Stimulated activated CD4-positive, alpha-beta T cell treated with anti-CD3 and anti-CD28 coated beads, TNF-alpha, amount 100 ng/mL, for 24 hours (primary cell): ENCODE measurements around the gene RCOR2.

Experiments
- DNase-seq, 3 experiments: peaks; one replicate each; pipeline ENCODE4 v3.0.0-alpha.2; 2020; ENCODE audit warnings: low read depth in 3 of 3

The RCOR2 gene

GRCh38 chr11:63907808-63908530 lies 9.0 kb downstream of the RCOR2 start:
- no peak for DNase-seq

DNA sequence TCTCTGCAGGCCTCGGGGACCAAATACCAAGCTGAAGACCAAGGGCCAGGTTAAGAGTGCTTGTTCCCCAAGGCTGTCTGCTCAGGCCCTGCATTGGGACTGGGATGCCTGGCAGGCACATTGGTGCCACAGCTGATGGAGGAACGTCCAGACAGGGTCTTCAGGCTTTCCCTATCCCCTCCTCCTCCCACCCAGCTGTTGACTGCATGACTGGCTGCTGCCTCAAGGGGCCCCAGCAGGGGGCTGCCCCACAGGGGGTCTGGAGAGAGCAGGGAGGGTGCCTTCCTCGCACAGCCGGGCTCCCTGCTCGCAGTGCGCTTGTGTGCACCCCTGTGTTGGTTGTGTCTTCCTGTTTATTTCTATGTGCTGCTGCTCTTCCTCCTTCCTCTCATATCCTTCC lies 9.9 kb downstream of the RCOR2 start:
- no peak for DNase-seq

DNA sequence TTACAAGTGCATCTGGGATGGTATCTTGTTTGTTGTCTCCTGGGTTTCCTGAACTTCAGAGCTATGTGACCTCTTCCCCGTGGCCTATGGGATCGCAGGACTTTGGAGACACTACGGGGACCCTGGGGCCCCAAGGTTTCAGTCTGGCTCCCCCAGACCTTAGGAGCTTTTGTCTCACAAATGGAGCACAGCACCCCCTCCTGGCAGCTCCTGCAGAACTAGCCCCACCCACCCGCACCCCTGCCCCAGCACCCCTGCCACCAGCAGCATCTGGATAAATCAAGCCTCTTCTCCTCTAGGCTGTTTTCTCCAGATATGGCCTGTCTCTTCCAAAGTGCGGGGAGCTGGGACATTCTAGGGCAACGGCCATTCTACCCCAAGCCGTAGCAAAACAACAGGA lies 10.4 kb downstream of the RCOR2 start:
- DNase-seq, result peak in 1 of 3 experiments; percentile 40

DNA sequence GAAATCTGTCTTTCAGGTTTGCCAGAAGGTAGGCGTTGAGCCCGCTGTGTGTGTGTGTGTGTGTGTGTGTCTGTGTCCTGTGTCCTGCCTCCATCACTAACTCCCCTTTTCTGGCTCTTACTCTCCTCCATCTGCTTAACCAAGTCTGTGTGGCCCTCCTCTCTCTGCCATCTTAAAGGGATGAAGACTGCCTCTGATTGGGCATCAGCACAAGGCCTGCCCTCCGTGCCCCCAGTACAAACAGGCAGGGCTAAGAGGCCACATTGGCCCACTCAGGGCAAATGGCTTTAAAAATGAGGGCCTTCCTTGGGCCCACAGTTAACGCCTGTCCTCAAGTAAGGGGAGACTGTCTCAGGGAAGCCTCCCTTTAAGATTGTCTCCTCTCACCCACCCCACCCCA lies 10.9 kb downstream of the RCOR2 start:
- DNase-seq, result no peak

DNA sequence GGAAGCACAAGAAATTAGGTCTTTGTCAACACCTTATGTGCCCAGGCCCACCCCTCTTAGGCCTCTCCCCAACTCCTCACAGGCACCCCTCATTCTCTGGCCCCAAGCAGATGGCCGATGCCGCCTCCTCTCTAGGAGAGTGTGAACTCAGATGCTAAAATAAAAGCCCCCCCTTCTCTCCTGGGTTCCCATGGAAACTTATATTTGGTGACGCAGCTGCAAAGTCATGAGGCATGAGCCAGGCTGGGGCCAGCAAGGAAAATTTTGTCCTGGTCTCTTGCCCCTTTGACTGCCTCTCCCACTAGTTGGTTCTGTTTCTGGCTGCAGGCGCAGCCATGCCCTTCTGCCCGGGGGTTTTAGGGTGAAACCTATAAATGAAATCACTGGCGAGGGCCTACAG lies 11.8 kb downstream of the RCOR2 start:
- DNase-seq, result no peak

GRCh38 chr11:63904743-63905142 lies 12.2 kb downstream of the RCOR2 start:
- no peak for DNase-seq

DNA sequence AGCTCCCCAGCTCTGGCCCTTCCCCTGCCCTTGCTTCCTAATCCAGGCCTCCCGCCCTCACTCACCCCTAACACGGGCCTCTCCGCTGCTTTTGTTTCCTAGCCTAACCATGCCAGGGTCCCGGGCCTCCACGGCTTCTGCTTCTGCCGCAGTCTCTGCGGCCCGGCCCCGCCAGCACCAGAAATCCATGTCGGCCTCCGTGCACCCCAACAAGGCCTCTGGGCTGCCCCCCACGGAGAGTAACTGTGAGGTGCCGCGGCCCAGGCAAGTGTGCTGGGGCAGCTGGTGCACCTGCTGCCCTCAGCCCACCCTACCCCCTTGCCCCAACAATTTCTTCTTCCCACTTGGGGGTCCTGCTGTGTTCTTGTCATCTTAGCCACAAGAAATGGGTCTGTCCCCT lies 13.1 kb downstream of the RCOR2 start:
- DNase-seq, result no peak

GRCh38 chr11:63901660-63902059 lies 15.3 kb downstream of the RCOR2 start:
- DNase-seq, result no peak

DNA sequence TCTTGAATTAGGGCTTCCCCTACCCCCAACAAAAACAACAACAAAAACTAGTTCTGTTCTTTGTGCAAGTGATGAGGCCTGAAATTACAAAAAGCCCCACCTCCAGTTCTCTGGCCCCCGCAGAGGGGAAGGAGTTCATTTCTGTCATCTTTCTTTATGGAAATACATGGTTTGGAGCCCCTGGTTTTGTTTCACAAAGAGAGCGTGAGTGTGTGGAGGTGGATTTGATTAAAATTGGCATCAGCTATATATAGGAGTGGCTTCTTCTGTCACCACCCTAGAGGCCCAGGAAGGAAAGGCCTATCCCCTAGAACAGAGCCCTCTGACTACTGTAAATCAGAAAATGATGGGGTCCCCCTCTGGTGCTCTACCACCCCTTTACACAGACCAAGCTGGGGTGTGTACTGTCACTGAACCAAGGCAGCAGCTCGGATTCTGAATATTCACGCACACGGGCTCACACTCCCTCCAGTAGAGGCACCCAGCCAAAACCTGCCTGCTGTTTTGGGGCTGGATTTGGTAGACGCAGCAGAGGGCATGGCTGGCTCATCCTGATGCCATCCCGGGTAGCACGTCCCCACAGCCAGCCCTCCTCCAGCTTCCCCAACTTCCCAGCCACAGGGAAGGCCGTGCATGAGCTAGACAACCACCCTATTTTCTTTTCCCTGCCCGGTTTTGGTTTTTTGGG lies 19.4 kb downstream of the RCOR2 start:
- DNase-seq, result no peak

- no peak for DNase-seq
Observed at GRCh38 chr11:63896071-63896470, 20.9 kb downstream of the RCOR2 start.

GRCh38 chr11:63893355-63893754 lies 23.6 kb downstream of the RCOR2 start:
- no peak for DNase-seq

DNA sequence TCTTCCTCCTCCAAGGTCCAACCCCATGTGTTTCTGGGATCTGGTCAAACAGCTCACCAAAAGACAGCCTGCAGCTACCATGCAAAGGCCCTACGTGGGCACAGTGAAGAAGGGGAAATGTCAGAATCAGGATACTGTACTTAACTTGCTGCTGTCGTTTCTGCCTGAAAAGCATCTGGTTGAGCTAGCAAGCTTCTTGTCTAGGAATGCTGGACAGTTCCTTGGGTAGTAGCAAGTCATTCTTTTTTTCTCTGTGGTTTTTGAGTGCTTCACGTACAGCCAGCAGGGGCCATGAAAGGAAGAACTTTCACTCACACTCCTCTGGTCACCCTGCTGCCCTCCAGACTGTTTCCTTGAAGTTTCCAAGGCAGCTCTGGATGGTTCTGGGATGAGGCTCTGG lies 24.7 kb downstream of the RCOR2 start:
- no peak for DNase-seq

GRCh38 chr11:63890368-63890767 lies 26.6 kb downstream of the RCOR2 start:
- DNase-seq, result no peak

DNA sequence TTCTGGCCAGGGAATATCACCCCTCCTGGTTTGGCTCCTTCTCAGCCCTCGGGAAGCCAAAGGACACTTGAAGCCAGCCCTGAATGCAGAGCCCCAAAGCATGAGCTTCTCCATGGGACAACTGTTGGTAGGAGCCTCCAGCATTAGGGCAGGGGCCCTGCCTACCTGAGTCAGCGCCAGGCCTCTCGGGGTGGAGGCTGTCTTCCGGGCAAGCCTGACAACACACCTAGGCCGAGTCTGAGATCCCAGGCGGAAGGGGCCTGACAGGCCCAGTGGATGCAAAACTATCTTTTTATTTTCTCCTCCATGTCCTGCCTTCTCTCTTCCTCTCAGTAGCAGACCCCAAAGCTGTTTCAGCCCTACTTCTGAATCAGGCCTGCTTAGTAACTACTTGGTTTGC lies 27.6 kb downstream of the RCOR2 start:
- no peak for DNase-seq

GRCh38 chr11:63888170-63889086 lies 28.5 kb downstream of the RCOR2 start:
- DNase-seq, result peak; percentile 30 to 60 (median 33)

- DNase-seq, result no peak
Observed at GRCh38 chr11:63887386-63887999, 29.5 kb downstream of the RCOR2 start.

GRCh38 chr11:63884196-63884932 lies 32.6 kb downstream of the RCOR2 start:
- DNase-seq, result no peak

DNA sequence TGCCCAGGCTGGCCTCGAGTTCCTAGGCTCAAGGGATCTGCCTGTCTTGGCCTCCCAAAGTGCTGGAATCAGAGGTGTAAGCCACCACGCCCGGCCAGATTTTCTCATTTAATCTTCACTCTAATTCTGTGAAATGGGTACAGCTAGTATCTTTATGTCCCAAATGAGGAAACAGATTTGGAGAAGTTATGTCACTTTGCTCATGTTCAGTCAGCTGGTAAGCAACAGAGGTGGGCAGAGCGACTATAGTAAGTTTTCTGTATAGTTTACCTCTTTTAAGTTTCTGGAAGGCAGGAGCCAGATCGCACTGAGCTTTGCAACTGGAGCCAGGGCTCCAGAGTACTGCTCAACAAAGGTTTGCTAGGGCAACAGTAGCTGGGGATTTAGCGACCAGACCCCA lies 33.2 kb downstream of the RCOR2 start:
- no peak for DNase-seq

GRCh38 chr11:63882555-63883242 lies 34.3 kb downstream of the RCOR2 start:
- DNase-seq, result no peak

GRCh38 chr11:63880403-63880790 lies 36.6 kb downstream of the RCOR2 start:
- no peak for DNase-seq
